ENCODE data around the gene TSHZ2.

- no peak for TF ChIP-seq CTCF (IDR thresholded peaks at IDR 0.05)
- no peak for TF ChIP-seq EZH2 (IDR thresholded peaks at IDR 0.05; ENCODE audit: borderline replicate concordance, insufficient read depth, low read depth, low read length, poor library complexity, severe bottlenecking)
Measured at GRCh38 chr20:53445321-53445731, 473.2 kb downstream of the TSHZ2 start.
